SU-DHL-6 (cell line): ENCODE data around the gene AGAP1.

ENCODE experiments used
- CTCF ChIP-seq: fragments of 200-600 bp; sonication (generic); IDR thresholded peaks from one replicate; pipeline ENCODE4 v1.5.1; 2017; ENCODE audit warnings: antibody characterized with exemption, mild to moderate bottlenecking, low read length, moderate library complexity; ENCODE audit not compliant: insufficient read depth, poor library complexity, severe bottlenecking
- EZH2phosphoT487 ChIP-seq: fragments of 200-600 bp; sonication (generic), shearing (Covaris generic); conservative IDR thresholded peaks from 2 replicates; pipeline ENCODE4 v1.6.1; 2018; ENCODE audit warnings: mild to moderate bottlenecking, antibody characterized with exemption, low read length, moderate library complexity, mixed read lengths

- no peak for TF ChIP-seq CTCF
- TF ChIP-seq EZH2phosphoT487: no peak
Observed at GRCh38 chr2:235695602-235695895, 201.7 kb downstream of the AGAP1 start.
